HG02884 (cell line): ENCODE results near the gene SRMS.

ENCODE experiments used
- ATAC-seq: cut with Tn5 transposase; IDR thresholded peaks from one replicate; pipeline ENCODE4 v1.9.1; 2021; ENCODE audit warnings: mild to moderate bottlenecking, moderate library complexity; ENCODE audit not compliant: unreplicated experiment

The SRMS gene

GRCh38 chr20:63492518-63492917, 55.0 kb downstream of the SRMS start:
- no peak for ATAC-seq

- no peak for ATAC-seq
These were observed 55.8 kb downstream of the SRMS start for GRCh38 chr20:63491635-63492230.

GRCh38 chr20:63491078-63491477, 56.5 kb downstream of the SRMS start:
- no peak for ATAC-seq
